HepG2 (cell line): ENCODE measurements around the gene UBE2I.

Source experiments
- ARID2 ChIP-seq: sonication (generic); formaldehyde crosslinking; IDR thresholded peaks from 2 replicates; pipeline ENCODE4 v1.8.1; 2022; ENCODE audit warnings: mild to moderate bottlenecking, missing genetic modification reagents, borderline replicate concordance
- CTCF ChIP-seq: sonication (generic); formaldehyde crosslinking; IDR thresholded peaks from 2 replicates; pipeline ENCODE4 v1.5.0; 2020; ENCODE audit warnings: mild to moderate bottlenecking, missing genetic modification reagents, moderate library complexity
- FOXA1 ChIP-seq, 2 experiments: fragments of 450-650 bp in 1 of 2; sonication (generic) in 1 of 2; formaldehyde crosslinking in 1 of 2; IDR thresholded peaks; 2 replicates each; pipeline versions ENCODE4 v1.4.0 to v1.6.1; 2016 to 2020; ENCODE audit warnings: missing genetic modification reagents in 1 of 2
- JUNB ChIP-seq: sonication (generic); formaldehyde crosslinking; IDR thresholded peaks from 2 replicates; pipeline ENCODE4 v1.8.0; 2022; ENCODE audit warnings: missing genetic modification reagents, mild to moderate bottlenecking, borderline replicate concordance
- MAFF ChIP-seq: IDR thresholded peaks from 2 replicates; pipeline ENCODE4 v1.6.1; 2011; ENCODE audit warnings: low read depth, low read length, improper control_type of control experiment
- POLR2A ChIP-seq, 2 experiments: IDR thresholded peaks; 2 replicates each; pipeline ENCODE4 v1.6.1; 2011; ENCODE audit warnings: low read depth in 2 of 2, low read length in 2 of 2, mild to moderate bottlenecking in 1 of 2, moderate library complexity in 1 of 2; ENCODE audit not compliant: insufficient read depth in 1 of 2
- RAD21 ChIP-seq: fragments of 450-650 bp; formaldehyde crosslinking; IDR thresholded peaks from 2 replicates; pipeline ENCODE4 v1.5.0; 2020; ENCODE audit warnings: mild to moderate bottlenecking
- SMC3 ChIP-seq: IDR thresholded peaks from 2 replicates; pipeline ENCODE4 v1.6.1; 2011; ENCODE audit warnings: low read length, improper control_type of control experiment
- TP53 ChIP-seq: sonication (generic); formaldehyde crosslinking; conservative IDR thresholded peaks from 2 replicates; pipeline ENCODE4 v1.4.0; 2020; ENCODE audit warnings: missing genetic modification reagents
- ZNF10 ChIP-seq: sonication (generic); formaldehyde crosslinking; IDR thresholded peaks from 2 replicates; pipeline ENCODE4 v1.4.0; 2020; ENCODE audit warnings: mild to moderate bottlenecking, low read depth, missing genetic modification reagents, borderline replicate concordance
- ZSCAN30 ChIP-seq: sonication (generic); formaldehyde crosslinking; IDR thresholded peaks from 2 replicates; pipeline ENCODE4 v1.5.0; 2020; ENCODE audit warnings: mild to moderate bottlenecking, missing genetic modification reagents
- TF ChIP-seq, protein P1 (sequence below): sonication (generic); formaldehyde crosslinking; IDR thresholded peaks from 2 replicates; pipeline ENCODE4 v1.4.0; 2020; ENCODE audit warnings: mild to moderate bottlenecking, missing genetic modification reagents
- TF ChIP-seq, protein P2 (sequence below): IDR thresholded peaks from 2 replicates; pipeline ENCODE4 v1.6.1; 2016; ENCODE audit warnings: low read depth, borderline replicate concordance

- TF ChIP-seq RAD21 (CRISPR knock-in tag) (no peak), POLR2A (IDR thresholded peaks at IDR 0.05; ENCODE audit: insufficient read depth in 1 of 2, low read depth in 2 of 2, low read length in 2 of 2) (no peak), ZSCAN30 (CRISPR knock-in tag) (no peak), CTCF (CRISPR knock-in tag) (no peak), SMC3 (no peak), ARID2 (CRISPR knock-in tag) (no peak), ZNF10 (CRISPR knock-in tag) (no peak), JUNB (CRISPR knock-in tag) (no peak), MAFF (no peak), TP53 (CRISPR knock-in tag) (no peak), FOXA1 (IDR thresholded peaks at IDR 0.05) (no peak), FOXA1 (CRISPR knock-in tag; IDR thresholded peaks at IDR 0.05) (no peak)
- TF ChIP-seq, protein P1, sequence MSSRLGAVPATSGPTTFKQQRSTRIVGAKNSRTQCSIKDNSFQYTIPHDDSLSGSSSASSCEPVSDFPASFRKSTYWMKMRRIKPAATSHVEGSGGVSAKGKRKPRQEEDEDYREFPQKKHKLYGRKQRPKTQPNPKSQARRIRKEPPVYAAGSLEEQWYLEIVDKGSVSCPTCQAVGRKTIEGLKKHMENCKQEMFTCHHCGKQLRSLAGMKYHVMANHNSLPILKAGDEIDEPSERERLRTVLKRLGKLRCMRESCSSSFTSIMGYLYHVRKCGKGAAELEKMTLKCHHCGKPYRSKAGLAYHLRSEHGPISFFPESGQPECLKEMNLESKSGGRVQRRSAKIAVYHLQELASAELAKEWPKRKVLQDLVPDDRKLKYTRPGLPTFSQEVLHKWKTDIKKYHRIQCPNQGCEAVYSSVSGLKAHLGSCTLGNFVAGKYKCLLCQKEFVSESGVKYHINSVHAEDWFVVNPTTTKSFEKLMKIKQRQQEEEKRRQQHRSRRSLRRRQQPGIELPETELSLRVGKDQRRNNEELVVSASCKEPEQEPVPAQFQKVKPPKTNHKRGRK = no peak
- TF ChIP-seq, protein P2, sequence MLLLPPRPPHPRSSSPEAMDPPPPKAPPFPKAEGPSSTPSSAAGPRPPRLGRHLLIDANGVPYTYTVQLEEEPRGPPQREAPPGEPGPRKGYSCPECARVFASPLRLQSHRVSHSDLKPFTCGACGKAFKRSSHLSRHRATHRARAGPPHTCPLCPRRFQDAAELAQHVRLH (CRISPR knock-in tag) = no peak
These were observed 55.1 kb downstream of the UBE2I start for GRCh38 chr16:1364510-1364909.
